Stimulated activated CD4-positive, alpha-beta T cell treated with anti-CD3 and anti-CD28 coated beads, Interleukin-4, amount 100 ng/mL, for 4 hours (primary cell): ENCODE results near the gene BABAM2.

ENCODE experiments used
- DNase-seq, 2 experiments: peaks; one replicate each; pipeline ENCODE4 v3.0.0-alpha.2; 2020

Gene BABAM2

DNA sequence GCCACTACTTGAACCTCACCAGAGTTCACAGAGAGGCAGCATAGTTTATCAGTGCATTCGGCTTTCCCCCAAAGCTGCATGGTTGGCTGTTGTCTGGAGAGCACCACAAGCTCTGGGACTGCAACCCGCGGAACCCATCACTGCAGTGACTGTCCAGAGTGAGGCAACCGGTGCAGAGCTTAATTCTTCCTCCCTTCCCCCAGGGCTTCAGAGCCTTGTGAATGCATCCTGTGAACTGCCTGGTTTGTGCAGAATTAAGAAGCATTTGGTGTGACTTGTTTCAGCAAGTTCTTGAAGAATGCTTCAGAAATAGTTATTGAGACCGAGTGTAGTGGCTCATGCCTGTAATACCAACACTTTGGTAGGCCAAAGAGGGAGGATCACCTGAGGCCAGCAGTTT, 402.9 kb downstream of the BABAM2 start:
- no peak for DNase-seq

DNA sequence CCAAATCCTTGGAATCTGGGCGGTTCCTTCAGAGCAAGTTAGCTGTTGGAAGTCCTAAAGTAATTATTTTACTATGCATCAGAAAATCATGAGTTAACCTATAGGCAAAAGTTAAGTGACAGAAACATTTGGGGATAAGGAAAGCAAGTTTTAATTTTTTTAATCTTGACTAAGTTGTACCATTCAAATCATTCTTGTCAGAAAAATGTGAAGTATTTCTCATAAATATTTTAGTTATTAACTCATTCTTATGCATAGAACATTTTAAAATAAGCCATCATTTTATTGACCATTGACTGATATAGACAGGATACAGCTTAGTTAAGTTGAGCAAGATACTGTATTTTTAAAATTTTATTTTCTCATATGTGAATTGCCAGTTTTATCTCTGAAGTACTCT, 403.9 kb downstream of the BABAM2 start:
- DNase-seq = no peak

DNA sequence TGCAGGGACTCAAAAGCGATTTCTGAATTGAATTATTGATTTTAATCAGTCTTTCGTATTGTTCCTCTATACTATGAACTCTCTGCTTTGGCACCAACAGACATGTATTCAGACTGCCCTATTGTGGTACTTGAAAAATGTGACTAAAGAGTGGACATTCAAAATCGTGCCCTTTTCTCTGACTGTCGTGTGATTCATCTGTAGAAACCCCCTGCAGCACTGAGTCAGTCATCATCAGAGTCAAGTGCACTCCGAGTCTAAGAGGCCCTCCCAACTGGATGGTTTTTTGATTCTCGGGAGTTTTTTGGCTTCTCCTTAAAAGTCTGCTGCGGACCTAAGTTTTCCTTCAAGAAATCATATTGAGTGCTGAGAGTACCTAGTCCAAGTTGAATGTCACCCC, 405.7 kb downstream of the BABAM2 start:
- DNase-seq = no peak

DNA sequence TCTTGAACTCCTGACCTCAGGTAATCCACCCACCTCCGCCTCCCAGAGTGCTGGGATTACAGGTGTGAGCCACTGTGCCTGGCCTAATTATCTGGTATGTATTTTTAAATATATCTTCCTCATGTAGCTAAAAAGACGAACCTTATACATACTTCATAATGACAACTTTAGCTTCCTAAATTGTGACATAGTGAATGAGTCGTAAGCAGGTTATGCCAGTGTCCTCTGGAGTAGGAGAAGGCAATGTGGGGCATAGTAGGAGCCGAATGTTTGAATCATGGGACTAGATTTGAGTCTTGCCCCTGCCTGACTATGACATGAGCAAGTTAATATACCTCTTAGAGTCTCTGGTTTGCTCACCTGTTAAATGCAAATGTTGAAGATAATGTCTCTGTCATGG, 406.4 kb downstream of the BABAM2 start:
- DNase-seq = no peak

DNA sequence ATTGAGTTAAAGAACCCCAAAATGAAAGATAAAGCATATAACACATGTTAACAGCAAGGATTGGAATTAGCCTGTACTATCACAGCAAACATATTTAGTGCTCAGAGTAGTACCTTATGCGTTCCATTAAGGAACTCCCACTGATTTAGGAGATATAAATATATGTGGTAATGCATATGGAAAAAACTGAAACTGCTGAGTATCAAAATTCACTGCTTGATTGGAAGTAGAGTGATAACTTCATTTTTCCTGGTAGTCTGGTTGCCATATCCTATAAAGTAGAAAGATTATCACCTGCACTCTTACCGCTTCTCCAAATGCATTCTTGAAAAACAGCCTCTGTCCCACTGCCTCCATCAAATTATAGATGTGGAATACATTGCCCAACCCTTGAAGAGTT, 407.0 kb downstream of the BABAM2 start:
- no peak for DNase-seq

DNA sequence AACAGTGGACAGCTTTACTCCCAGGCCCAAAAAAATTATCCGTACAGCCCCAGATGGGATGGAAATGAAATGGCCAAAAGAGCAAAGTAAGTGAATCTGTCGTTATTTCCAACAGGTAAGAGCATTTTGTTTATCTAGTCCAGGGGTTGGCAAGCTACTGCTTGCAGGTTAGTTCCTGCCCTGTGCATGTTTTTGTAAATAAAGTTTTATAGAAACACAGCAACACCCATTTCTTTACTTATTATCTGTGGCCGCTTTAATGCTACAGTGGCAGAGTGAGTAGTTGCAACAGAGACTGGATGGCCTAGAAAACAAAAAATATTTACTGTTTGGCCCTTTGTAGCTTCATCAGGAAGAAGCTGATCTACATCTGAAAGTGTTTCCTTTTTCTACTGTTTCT, 407.9 kb downstream of the BABAM2 start:
- DNase-seq = no peak

DNA sequence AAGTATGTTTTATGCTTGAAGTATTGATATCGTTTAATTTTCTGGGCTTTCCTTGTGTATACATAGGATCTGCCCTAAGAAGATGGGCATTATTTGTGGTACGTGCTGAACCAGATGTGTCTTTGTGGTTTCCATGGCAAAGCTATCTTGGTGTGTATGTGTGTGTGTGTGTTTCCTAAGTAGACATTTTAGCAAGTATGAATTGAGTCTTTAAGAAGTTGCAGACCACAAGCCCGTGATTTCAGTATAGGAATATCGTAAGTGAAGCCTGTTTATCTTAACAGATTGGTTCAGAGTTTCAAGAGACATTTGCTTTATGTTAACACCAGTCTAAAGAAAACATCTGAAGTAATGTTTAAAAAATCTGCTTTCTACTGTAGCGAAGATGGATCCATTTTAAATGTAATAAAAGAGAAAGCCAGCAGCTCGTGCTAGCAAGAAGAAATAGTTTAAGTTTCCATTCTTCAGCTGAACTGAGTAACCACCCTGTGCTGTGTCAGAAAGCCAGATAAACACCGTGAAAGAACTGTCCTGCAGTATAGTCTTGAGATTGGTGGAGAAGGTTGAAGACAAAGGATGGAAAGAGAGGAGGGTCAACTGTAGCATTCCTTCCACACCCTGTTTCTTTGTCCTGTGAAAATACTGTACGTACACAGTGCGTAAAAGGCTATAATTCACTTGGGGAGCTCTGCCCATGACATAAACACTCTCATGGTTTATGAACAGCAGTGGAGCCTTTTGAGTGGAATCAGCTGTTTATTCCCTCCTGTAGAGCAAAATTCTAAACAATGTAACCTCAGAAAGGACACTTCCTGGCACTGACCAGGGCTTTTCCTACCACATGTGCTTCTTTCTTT, 410.2 kb downstream of the BABAM2 start:
- DNase-seq = no peak

DNA sequence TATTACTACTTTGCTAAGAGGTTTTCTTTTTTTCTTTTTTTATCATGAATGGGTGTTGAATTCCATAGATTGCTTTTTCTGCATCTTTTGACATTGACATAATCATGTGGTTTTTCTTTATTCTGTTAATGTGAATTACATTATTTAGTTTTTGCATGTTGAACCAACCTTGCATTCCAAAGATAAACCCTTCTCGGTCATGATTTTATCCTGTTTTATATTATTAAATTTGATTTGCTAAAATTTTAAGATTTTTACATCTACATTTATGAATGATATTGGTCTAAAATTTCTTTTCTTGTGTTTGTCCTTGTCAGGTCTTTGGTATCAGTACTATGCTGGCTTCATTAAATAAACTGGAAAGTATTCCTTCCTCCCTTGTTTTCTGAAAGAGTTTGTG, 414.7 kb downstream of the BABAM2 start:
- no peak for DNase-seq

DNA sequence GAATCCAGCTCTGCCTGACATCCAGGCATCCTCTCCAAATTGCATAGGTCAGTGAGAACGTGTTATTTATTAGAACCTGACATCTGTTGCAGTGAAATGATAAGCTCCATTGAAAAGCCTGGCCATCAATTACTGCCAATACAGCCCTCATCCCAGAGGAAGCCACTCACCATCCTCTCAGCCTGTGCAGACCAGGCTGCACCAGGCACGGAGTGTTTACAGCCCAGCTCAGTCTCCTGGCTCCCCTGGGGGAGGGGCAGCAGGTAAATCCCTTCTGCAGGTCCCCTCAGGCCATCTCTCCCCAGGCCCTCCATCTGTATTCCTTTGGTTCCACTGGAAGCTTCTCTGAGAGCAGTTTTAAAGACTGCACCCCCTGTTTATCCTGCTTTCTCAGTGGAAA, 419.6 kb downstream of the BABAM2 start:
- DNase-seq = no peak

DNA sequence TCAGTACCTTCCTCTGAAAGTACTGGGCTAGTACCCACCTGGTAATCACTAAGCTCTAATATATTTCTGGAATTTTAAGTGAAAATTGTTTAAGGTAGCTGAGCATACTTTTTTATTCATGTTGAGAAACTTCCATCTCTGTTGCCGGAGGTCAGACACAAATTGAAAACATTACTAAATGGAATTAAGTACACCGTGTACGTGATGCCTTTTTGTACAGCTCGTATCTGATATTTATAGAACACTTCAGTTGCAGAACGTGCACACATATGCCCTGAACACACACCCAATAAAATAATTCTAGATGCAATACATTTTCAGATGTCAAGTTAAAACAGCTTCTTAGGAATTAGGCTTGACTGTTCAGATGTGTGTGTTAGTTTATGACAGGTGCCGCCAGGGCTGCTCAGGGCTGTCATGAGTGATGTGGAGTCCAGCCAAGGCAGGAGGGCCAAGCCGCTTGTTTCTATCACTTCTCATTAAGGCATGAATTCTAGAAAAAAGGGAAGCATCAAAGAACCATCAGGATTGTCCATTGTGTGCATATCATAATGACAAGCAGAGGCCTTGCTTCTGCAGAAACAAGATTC, 421.2 kb downstream of the BABAM2 start:
- DNase-seq = no peak

DNA sequence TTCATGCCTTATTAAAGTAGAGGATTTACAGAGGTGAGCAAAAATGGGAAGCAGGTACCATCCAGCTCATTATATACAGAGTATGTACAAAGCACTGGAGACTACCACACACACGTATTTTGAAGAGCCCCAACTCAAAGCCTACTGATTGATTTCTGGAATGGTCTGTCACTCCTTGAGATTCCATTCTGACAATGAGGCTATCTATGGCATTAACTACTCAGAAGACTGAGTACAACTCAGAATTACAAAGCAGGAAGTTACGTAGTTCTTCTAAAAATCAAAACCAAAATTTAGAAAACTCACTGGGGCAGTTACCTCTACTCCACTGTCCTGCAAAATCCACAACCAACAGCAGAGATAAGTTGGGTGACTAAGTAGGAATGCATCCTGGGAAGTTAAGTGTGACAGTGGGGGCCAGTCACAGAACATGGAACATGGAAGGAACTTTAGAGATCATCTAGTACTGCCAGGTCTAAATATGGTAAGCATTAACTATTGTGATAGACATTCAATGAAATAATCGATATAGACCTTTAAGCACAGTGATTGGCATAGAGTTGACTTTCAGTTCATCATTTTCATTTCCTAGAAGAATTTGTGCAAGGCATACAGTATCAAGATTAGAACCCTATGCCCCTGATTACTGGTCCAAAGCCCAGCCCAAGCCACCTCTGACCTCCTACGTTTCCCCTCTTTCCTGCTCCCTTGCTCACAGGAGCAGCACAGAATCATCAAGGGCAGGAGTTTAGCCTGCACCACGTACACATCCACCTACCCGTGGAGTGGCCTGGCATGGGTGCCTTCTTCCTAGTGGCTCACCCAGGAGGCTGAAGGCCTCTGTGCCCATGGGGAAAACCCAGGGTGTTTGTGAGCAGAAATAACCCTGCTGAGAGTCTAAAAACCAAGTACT, 422.0 kb downstream of the BABAM2 start:
- DNase-seq = no peak

DNA sequence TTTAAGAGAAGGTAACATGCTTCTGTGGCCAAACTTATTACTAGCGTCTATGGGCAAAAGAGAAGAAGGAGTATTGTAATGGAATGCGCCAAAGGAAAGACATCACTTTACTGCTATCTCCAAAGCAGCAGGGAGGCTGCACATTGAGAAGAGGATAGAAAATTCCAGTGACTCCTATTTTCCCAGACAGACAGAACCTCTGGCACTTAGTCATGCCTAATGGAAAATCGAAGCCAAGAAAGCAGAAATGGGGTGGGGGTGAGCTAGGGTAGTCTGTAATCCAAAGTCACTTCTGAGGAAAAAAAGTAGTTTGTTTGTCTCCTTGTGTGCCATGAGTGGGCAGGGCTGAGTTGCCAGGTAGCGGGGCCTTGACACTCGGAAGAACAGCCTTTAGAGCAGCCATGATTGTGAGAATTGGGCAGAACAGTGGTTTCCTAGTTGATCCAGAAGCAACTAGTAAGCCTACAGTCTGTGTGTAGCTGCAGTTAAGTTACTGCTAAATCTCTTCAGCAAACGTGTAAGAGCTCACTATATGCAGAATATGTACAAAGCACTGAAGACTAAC, 422.8 kb downstream of the BABAM2 start:
- no peak for DNase-seq

DNA sequence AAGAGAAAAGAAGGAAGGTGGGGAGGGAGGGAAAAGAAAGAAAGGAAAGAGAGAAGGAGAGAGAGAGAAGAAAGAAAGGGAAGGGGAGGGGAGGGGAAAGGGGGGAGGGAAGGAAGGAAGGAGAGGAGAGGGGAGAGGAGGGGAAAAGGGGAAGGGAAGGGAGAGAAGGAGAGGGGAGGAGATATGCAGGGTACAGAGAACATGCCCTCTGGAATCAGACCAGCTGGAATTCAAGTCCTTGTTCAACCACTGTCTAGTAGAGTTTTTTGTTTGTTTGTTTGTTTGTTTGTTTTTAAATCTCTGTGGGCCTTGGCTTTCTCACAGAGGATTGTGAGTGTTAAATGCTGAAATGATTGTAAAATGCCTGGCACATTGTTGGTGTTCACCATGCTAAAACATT, 424.4 kb downstream of the BABAM2 start:
- no peak for DNase-seq

DNA sequence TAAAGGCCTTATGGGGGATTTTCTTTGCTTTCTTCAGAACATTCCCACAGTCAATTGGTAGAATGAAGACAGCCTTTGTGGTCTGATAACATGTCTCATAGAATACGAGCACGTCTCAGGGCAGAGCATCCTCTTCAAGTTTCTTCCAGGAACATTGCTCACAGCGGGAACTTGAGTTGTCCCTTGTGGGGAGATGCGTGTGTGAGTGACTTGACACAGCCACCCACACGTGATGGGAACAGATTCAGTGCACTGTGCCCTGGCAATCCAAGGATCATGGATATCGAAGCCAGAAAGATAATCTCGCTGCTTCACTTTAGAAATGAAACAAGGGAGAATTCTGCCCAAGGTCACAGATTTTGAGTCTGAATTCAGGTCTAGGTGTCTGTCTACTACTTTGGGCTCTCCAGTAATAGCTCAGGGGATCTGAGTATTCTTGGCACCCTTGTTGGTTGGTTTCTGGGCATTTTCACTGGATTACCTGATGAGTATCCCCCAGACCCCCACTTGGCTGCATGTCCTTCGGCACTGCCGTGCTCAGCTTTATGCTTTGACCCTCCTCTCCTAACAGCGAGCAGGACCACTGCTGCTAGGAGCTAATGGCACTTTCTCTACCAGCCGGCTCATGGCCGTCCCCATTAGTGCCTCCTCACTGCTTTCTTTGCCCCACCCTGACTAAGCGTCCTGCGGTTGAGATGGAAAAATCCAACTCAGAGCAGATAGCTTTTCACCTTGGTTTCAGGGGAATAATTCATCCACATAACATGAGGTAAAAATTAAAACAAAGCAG, 426.2 kb downstream of the BABAM2 start:
- DNase-seq = no peak

DNA sequence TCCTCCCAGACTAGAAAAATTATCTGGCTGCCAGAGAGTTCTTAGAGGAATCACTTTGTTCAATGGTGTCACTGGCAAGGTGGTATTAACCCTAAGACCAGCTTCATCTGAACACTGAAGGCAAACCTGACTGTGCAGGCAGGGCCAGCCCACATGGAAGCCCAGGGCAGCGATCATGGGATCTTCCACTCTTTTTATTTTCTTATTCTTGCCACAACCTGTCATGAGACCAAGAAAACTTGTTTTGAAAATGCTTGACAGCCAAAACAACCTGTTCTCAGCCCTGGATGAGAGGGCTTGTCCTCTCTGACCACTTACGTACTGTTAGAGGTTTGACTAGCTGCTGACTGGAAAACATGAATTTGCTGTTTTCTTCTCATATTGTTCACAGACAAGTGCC, 426.9 kb downstream of the BABAM2 start:
- DNase-seq = no peak

DNA sequence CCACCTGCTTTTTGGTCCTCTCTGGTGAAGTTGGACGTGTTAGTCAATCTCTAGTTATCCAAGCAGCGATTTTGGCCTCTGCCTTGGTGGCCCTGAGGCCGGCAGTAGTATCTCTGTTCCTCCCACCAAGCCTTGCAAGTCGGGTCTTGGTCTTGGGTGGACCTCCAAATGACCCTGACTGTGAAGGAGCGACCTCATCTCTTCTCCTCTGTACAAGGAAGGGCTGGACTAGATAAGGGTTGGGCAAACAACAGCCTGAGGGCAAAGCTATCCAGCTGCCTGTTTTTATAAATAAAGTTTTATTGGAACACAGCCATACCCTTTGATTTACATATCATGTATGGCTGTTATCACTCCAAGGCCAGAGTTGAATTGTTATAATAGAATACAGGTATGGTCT, 427.5 kb downstream of the BABAM2 start:
- DNase-seq = no peak

DNA sequence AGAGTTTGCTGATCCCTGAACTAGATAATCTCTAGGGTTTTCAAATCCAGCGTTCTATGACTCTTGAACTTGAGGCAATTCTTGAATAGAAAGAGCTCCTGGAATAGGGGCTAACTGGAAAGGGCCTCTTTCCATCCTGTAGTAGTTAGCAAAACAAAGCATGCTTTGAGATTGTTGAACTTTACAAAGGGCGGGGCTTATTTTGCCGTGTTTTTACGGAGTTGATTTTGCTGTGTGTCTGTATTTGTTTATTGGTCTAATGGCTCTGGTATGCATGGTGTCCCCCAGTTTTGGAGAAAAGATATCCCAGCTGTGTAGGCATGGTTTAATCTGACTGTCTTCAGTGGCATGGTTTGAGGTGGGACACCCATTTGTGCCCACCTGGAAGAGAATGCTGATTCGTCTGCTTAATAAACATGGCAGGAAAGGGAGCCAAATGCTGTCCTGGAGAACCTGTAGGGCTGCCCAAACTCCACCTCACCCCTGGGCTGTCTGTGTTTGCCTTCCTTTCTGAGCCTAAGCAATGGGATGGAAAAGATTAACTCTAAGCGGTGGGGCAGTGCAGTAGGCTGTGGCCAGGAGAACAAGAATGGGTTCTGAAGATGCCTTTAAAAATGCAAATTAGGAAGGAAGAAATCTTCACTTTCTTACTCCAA, 428.1 kb downstream of the BABAM2 start:
- no peak for DNase-seq

DNA sequence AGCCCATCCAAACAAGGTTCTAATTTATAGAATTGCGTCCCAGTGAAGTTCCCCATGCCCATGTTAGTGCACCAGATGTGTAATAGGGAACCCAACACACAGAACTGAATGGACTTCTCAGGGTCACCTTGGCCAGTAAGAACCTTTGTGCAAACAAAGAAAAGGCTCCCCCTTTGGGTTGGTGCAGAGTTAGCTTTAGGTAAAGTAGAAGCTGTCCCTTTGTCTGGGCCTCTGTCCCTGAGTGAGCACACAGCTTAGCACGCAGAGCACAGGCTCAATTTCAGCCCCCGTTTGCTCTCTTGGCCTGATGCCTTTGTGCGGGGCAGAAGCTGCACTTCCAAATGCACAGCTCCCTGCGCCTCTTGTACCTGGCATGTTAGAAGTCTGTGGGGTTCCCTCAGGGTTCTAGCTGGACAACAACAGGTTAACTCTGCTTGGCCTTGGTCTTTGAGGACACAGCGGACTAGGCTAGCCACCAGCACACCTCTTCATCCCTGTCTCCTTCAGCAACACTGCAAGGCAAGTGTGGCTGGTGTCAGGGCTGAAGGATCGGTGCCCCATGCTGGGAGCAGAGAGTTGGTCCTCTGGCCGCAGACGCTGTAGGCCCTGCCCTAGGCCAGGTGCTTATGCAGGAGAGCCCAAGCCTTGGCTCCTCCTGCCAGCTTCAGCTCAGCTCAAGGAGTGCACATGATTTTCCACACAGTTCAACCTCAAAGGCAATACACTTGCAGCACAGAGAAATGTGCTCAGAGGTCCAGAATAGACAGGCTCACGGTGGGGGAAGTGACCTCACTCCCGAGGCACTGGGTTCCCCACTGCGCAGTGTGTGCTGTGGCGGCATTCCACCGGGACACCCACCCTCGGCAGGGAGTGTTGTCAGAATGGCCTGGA, 428.8 kb downstream of the BABAM2 start:
- DNase-seq = no peak

DNA sequence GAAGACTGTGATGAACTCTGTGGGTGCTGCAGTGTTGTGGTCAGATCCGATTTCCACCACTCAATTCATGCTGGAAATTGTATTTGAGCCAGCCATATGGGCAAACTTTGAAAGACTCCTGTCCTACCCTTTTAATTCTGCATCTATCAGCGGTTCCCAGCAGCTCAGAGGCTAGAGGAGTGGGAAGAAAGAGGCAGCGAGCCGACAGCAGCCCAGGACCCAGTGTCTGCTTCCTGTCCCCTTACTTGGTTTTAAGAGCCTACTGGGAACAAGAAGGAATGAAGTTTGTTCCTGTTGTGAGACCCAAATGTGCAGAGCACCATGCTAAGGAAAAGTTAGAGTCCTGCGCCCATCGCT, 429.5 kb downstream of the BABAM2 start:
- DNase-seq = no peak

DNA sequence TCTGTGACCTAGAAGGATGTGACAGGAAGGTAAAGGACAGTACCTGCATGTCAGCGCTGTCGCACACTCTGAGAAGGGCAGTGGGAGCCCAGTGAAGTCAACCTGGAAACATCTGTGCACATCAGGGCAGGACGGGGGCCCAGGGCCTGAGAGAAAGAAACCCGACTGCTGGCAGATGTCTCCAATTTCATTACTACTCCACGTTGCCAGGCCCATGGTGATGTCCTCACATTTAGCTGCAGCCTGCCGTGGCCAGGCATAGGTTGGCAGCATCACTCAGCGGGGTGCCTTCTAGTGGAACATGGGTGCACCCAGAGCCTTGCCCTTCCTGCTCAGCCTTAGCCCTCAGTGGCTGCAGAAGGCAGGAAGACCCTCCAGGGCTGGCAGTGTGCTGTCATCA, 429.8 kb downstream of the BABAM2 start:
- DNase-seq = no peak

DNA sequence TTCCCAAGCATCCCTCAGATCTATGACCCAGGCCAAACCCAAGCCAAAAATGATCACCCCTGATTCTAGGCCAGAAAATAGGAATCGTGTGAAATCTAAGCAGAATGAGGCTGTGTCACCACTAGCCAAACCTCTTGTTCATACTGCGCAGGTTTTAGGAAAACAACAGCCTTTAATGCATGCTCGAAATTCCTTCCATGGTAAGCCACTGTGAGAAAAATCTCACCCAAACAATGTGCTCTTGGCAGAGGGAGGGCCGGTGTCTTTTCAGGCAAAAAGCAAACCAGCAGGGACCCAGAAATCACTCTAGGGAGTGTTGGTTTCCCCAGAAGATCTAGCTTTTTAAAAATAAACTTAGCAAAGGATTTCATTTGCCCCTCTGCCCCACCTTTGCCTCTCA, 430.9 kb downstream of the BABAM2 start:
- no peak for DNase-seq
